HG03095 (cell line): ENCODE data around the gene NDEL1.

Experiments used
- ATAC-seq: cut with Tn5 transposase; IDR thresholded peaks from one replicate; pipeline ENCODE4 v1.9.1; 2021; ENCODE audit warnings: moderate library complexity; ENCODE audit not compliant: unreplicated experiment

The NDEL1 gene

GRCh38 chr17:8499614-8500013 is 63.9 kb downstream of the NDEL1 start:
- ATAC-seq = no peak

- ATAC-seq = no peak
These were observed 64.9 kb downstream of the NDEL1 start for GRCh38 chr17:8500609-8501008.

GRCh38 chr17:8502126-8502525 is 66.4 kb downstream of the NDEL1 start:
- ATAC-seq = no peak

GRCh38 chr17:8503368-8503767 is 67.7 kb downstream of the NDEL1 start:
- no peak for ATAC-seq

GRCh38 chr17:8503807-8504206 is 68.1 kb downstream of the NDEL1 start:
- no peak for ATAC-seq

DNA sequence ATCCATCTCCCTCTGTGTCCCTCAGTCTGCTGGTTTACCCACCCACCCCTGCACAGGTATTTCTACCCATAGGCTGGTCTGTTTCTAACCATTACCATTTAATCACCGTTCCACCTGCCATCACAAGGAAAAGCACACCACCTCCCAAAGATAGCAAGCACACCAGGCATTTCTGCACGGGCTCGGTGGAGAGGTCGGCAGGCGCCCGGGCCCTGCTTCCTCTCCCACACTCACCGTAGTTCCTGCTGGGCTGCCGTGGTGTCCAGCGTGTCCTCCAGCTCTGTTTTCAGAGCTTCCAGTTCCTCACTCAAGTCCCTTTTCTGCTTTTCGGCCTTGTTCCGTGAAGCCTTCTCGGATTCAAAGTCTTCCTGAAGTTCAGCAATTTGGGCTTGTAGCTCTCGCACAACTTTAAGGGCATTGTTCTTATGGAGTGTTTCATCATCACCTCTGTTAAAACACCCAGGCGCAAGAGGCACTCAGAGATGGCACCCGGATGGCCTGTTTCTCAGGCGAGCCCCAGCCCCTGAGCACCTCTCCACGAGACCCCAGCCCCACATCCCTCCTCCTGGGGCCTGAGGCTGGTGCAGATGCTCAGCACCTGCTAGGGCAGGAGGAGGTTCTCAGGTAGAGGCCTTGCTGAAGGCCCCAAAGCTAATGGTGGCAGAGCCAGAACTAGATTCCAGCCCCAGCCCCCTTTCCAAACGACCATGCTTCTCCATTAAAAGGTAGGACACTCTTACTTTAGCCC is 69.0 kb downstream of the NDEL1 start:
- no peak for ATAC-seq

- no peak for ATAC-seq
These were observed 70.5 kb downstream of the NDEL1 start for GRCh38 chr17:8506145-8506544.

GRCh38 chr17:8514801-8515200 is 79.1 kb downstream of the NDEL1 start:
- no peak for ATAC-seq
